Nephron (organoid): ENCODE results near the gene LMNTD1.
A peak's percentile ranks its signal among the peaks of the same experiment; 100 is the strongest.

Source experiments
- H3K27ac Mint-ChIP-seq, 3 experiments: 2 replicates each; pipeline ENCODE4 v1.8.0; 2020; ENCODE audit warnings: mixed read lengths in 3 of 3, mild to moderate bottlenecking in 2 of 3, moderate library complexity in 1 of 3
- H3K27me3 Mint-ChIP-seq: 2 replicates; pipeline ENCODE4 v1.8.0; 2021; ENCODE audit warnings: low read depth, mild to moderate bottlenecking, moderate library complexity, mixed read lengths
- H3K36me3 Mint-ChIP-seq: 2 replicates; pipeline ENCODE4 v1.8.0; 2020; ENCODE audit warnings: low read depth, mixed read lengths
- H3K4me1 Mint-ChIP-seq: 2 replicates; pipeline ENCODE4 v1.8.0; 2020; ENCODE audit warnings: mixed read lengths
- H3K4me3 Mint-ChIP-seq, 3 experiments: 2 replicates each; pipeline ENCODE4 v1.8.0; 2020; ENCODE audit warnings: mild to moderate bottlenecking in 3 of 3, mixed read lengths in 3 of 3, moderate library complexity in 2 of 3
- H3K9me3 Mint-ChIP-seq: 2 replicates; pipeline ENCODE4 v1.8.0; 2020; ENCODE audit warnings: mixed read lengths
- TF ChIP-seq, protein P1 (sequence below), 3 experiments: fragments of 200-600 bp; sonication (generic); IDR thresholded peaks; one replicate each; pipeline ENCODE4 v1.5.0; 2021; ENCODE audit warnings: antibody characterized with exemption in 3 of 3; ENCODE audit not compliant: unreplicated experiment in 3 of 3

LMNTD1 gene

GRCh38 chr12:25524366-25524765 is 28.7 kb downstream of the LMNTD1 start:
- H3K9me3 Mint-ChIP-seq, result no peaks in the 10 kb centered on the region
- no peaks in the 10 kb centered on the region for H3K4me1 Mint-ChIP-seq
- H3K27me3 Mint-ChIP-seq, result no peaks in the 10 kb centered on the region
- no peak overlapping the region for H3K4me3 Mint-ChIP-seq
- no peaks in the 10 kb centered on the region for H3K36me3 Mint-ChIP-seq
- TF ChIP-seq, protein P1, sequence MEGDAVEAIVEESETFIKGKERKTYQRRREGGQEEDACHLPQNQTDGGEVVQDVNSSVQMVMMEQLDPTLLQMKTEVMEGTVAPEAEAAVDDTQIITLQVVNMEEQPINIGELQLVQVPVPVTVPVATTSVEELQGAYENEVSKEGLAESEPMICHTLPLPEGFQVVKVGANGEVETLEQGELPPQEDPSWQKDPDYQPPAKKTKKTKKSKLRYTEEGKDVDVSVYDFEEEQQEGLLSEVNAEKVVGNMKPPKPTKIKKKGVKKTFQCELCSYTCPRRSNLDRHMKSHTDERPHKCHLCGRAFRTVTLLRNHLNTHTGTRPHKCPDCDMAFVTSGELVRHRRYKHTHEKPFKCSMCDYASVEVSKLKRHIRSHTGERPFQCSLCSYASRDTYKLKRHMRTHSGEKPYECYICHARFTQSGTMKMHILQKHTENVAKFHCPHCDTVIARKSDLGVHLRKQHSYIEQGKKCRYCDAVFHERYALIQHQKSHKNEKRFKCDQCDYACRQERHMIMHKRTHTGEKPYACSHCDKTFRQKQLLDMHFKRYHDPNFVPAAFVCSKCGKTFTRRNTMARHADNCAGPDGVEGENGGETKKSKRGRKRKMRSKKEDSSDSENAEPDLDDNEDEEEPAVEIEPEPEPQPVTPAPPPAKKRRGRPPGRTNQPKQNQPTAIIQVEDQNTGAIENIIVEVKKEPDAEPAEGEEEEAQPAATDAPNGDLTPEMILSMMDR (IDR thresholded peaks at IDR 0.05; ENCODE audit: unreplicated experiment in 3 of 3), result no peak
- H3K27ac Mint-ChIP-seq, result peak overlapping the region in 2 of 3 experiments; percentile 3 to 43

- TF ChIP-seq, protein P1 (IDR thresholded peaks at IDR 0.05; ENCODE audit: unreplicated experiment in 3 of 3), result no peak
- no peak overlapping the region for H3K4me3 Mint-ChIP-seq
- peak overlapping the region in 1 of 3 experiments; percentile 16 for H3K27ac Mint-ChIP-seq
- no peaks in the 10 kb centered on the region for H3K4me1 Mint-ChIP-seq
- H3K36me3 Mint-ChIP-seq, result no peaks in the 10 kb centered on the region
- H3K9me3 Mint-ChIP-seq, result no peaks in the 10 kb centered on the region
- no peaks in the 10 kb centered on the region for H3K27me3 Mint-ChIP-seq
Measured at GRCh38 chr12:25521625-25522256, 31.3 kb downstream of the LMNTD1 start.

GRCh38 chr12:25518512-25518911 is 34.6 kb downstream of the LMNTD1 start:
- TF ChIP-seq, protein P1 (IDR thresholded peaks at IDR 0.05; ENCODE audit: unreplicated experiment in 3 of 3), result no peak
- H3K27ac Mint-ChIP-seq, result no peak overlapping the region
- no peaks in the 10 kb centered on the region for H3K27me3 Mint-ChIP-seq
- no peaks in the 10 kb centered on the region for H3K36me3 Mint-ChIP-seq
- H3K4me3 Mint-ChIP-seq, result no peak overlapping the region
- no peaks in the 10 kb centered on the region for H3K4me1 Mint-ChIP-seq
- H3K9me3 Mint-ChIP-seq, result no peaks in the 10 kb centered on the region

DNA sequence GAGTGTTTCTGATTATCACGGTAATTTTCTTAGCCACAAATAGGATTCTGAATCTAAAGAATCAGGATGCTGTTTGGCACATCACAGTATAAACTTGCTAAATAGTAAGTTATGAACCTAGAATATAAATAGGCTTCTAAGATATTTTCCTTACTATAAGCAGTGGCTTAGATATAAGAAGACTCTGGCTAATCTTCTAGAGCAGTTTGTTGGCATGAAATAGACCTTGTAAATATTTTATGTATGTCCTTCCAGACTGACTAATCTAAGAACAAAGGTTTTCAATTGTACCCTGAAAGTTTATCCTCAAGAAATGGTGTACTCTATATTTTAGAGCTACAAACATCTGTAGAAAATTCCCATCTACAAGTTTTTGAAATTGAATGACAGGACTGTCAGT is 48.3 kb downstream of the LMNTD1 start:
- Mint-ChIP-seq H3K36me3 (no peaks in the 10 kb centered on the region), H3K9me3 (no peaks in the 10 kb centered on the region), H3K27ac (no peak overlapping the region), H3K4me1 (peaks cover 4% of the 10 kb centered on the region), H3K27me3 (no peaks in the 10 kb centered on the region), H3K4me3 (no peak overlapping the region)
- TF ChIP-seq, protein P1 (IDR thresholded peaks at IDR 0.05; ENCODE audit: unreplicated experiment in 3 of 3), result no peak

DNA sequence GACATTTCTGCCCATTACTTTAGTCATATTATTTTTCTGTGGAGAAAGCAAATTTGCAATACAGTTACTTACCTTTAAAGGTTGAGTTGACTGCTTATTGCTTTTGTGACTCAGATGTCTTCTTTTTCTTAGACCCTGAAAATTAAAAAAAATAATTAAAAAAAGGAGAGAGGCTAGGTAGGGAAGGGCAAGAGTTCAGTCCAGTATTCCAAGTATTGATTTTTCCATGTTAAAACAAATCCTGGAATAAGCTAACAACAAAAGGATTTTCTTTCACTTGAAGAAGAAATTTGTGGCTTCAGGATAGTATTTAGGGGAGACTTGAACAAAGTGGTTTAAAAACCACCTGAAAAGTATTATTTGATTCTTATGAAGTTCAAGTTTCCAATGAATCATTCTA is 49.4 kb downstream of the LMNTD1 start:
- TF ChIP-seq, protein P1 (IDR thresholded peaks at IDR 0.05; ENCODE audit: unreplicated experiment in 3 of 3), result no peak
- H3K4me3 Mint-ChIP-seq, result no peak overlapping the region
- H3K27ac Mint-ChIP-seq, result no peak overlapping the region
- peaks cover 4% of the 10 kb centered on the region for H3K4me1 Mint-ChIP-seq
- H3K27me3 Mint-ChIP-seq, result no peaks in the 10 kb centered on the region
- H3K9me3 Mint-ChIP-seq, result no peaks in the 10 kb centered on the region
- H3K36me3 Mint-ChIP-seq, result no peaks in the 10 kb centered on the region

GRCh38 chr12:25502596-25502995 is 50.5 kb downstream of the LMNTD1 start:
- Mint-ChIP-seq H3K27ac (peak overlapping the region in 1 of 3 experiments; percentile 2), H3K4me1 (peaks cover 4% of the 10 kb centered on the region), H3K9me3 (no peaks in the 10 kb centered on the region), H3K27me3 (no peaks in the 10 kb centered on the region), H3K36me3 (no peaks in the 10 kb centered on the region), H3K4me3 (no peak overlapping the region)
- TF ChIP-seq, protein P1 (IDR thresholded peaks at IDR 0.05; ENCODE audit: unreplicated experiment in 3 of 3), result no peak
